Activated naive CD8-positive, alpha-beta T cell treated with anti-CD3 and anti-CD28 coated beads, Interleukin-2, amount 50 U/mL, for 24 hours (primary cell): Measurements from ENCODE around the gene DRAP1.

Experiments
- ATAC-seq: fragments of 150-1000 bp; cut with Tn5 transposase; one replicate; pipeline ENCODE4 v1.10.0; 2021
- DNase-seq: peaks from one replicate; pipeline ENCODE4 v3.0.0; 2021
- H3K27ac Mint-ChIP-seq: one replicate; pipeline ENCODE4 v1.8.0; 2021; ENCODE audit warnings: mild to moderate bottlenecking, mixed read lengths
- H3K27me3 Mint-ChIP-seq: one replicate; pipeline ENCODE4 v1.8.0; 2021; ENCODE audit warnings: mixed read lengths
- H3K36me3 Mint-ChIP-seq: one replicate; pipeline ENCODE4 v1.8.0; 2021; ENCODE audit warnings: low read depth, mixed read lengths
- H3K4me1 Mint-ChIP-seq: one replicate; pipeline ENCODE4 v1.8.0; 2021; ENCODE audit warnings: mixed read lengths
- H3K4me3 Mint-ChIP-seq: one replicate; pipeline ENCODE4 v1.8.0; 2021; ENCODE audit warnings: mild to moderate bottlenecking, moderate library complexity, mixed read lengths
- H3K9me3 Mint-ChIP-seq: one replicate; pipeline ENCODE4 v1.8.0; 2021; ENCODE audit warnings: mixed read lengths

The DRAP1 gene

DNA sequence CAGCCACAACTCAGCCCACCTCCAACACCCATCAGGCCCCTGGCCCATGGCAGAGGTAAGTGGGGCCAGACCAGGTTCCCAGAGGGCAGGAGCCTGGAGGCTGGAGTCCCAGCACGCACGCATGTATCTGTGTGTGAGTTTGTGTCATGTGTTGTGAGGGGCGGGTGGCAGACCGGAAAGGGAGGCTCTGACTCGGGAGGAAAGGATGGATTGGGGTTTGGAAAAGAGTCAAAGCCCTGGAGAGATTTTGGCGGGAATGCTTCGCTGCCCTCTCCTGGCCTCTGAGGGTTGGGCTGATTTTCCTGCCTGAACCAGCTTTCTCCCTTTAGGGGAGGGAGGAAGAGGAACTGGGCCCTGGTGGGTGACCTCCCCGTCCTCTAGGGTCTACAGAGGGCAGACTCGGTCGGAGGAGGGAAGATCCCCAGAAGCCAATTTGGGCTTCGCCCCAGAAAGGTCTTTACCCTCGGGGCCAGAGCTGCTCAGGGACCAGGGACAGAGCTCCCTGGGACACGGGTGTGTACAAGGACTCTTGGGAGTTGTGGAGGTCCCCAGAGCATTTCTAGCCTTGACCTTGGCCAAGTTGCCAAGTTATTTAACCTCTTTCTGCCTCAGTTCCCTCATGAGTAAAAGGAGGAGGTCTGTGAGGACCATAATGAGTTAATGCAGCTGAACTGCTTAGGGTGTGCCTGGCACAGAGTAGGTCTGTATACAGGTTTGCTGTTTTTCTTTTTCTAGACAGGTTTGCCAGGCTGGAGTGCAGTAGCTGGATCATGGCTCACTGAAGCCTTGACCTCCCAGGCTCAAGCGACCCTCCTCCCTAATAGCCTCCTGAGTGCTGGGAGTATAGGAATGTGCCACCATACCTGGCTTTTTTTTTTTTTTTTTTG lies 7.3 kb upstream of the DRAP1 start:
- Mint-ChIP-seq H3K4me1 (peaks cover 37% of the 10 kb centered on the region), H3K27ac (peak overlapping the region; percentile 54), H3K4me3 (no peak overlapping the region), H3K36me3 (no peaks in the 10 kb centered on the region), H3K9me3 (no peaks in the 10 kb centered on the region), H3K27me3 (no peaks in the 10 kb centered on the region)
- no peak for DNase-seq
- ATAC-seq, result no peak

DNA sequence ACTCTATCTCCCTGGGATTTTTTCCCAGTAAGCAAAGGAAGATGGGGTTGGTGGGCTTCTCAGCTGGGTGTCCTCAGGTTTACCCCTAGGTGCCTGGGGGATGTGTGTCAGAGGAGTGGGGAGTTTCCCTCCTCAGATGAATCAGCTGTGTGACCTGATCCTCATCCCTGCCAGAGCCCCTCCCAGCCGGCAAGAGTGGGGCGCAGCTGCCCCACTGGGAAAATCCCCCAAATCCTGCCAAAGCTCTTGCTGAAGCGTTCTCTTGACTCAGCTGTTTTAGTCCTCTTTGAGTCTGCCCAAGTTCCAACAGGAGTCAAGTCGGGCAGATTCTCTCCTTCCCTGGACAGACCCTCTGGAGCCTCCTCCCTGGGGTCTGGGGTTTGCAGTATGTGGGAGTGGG lies 6.4 kb upstream of the DRAP1 start:
- Mint-ChIP-seq H3K36me3 (no peaks in the 10 kb centered on the region), H3K4me1 (peaks cover 41% of the 10 kb centered on the region), H3K27me3 (no peaks in the 10 kb centered on the region), H3K4me3 (no peak overlapping the region), H3K27ac (no peak overlapping the region), H3K9me3 (no peaks in the 10 kb centered on the region)
- ATAC-seq (peak; percentile 56), DNase-seq (no peak)

- Mint-ChIP-seq H3K36me3 (no peaks in the 10 kb centered on the region), H3K9me3 (no peaks in the 10 kb centered on the region), H3K27me3 (no peaks in the 10 kb centered on the region), H3K4me1 (peaks cover 41% of the 10 kb centered on the region), H3K27ac (no peak overlapping the region), H3K4me3 (no peak overlapping the region)
- DNase-seq, result no peak
- ATAC-seq, result no peak
Measured at GRCh38 chr11:65915101-65915820, 4.0 kb upstream of the DRAP1 start.

- no peak overlapping the region for H3K27ac Mint-ChIP-seq
Measured at GRCh38 chr11:65915821-65916251, 3.4 kb upstream of the DRAP1 start.

GRCh38 chr11:65916391-65916790 lies 2.8 kb upstream of the DRAP1 start:
- H3K27ac Mint-ChIP-seq, result no peak overlapping the region

More at GRCh38 chr11:65915821-65916251, 3.4 kb upstream of the DRAP1 start:
- H3K36me3 Mint-ChIP-seq, result no peaks in the 10 kb centered on the region
- ATAC-seq, result no peak
- no peak for DNase-seq
- H3K9me3 Mint-ChIP-seq, result no peaks in the 10 kb centered on the region
- peaks cover 47% of the 10 kb centered on the region for H3K4me1 Mint-ChIP-seq
- H3K4me3 Mint-ChIP-seq, result no peak overlapping the region
- no peaks in the 10 kb centered on the region for H3K27me3 Mint-ChIP-seq

GRCh38 chr11:65917077-65917433 lies 2.2 kb upstream of the DRAP1 start:
- peak overlapping the region; percentile 60 for H3K27ac Mint-ChIP-seq
- H3K27me3 Mint-ChIP-seq, result no peaks in the 10 kb centered on the region
- H3K4me1 Mint-ChIP-seq, result peaks cover 49% of the 10 kb centered on the region
- peak overlapping the region; percentile 61 for H3K4me3 Mint-ChIP-seq
- no peak for ATAC-seq
- no peak for DNase-seq
- H3K9me3 Mint-ChIP-seq, result no peaks in the 10 kb centered on the region
- peaks cover under 1% of the 10 kb centered on the region for H3K36me3 Mint-ChIP-seq

More at GRCh38 chr11:65916391-65916790, 2.8 kb upstream of the DRAP1 start:
- peaks cover 48% of the 10 kb centered on the region for H3K4me1 Mint-ChIP-seq
- no peaks in the 10 kb centered on the region for H3K36me3 Mint-ChIP-seq
- H3K27me3 Mint-ChIP-seq, result no peaks in the 10 kb centered on the region
- no peaks in the 10 kb centered on the region for H3K9me3 Mint-ChIP-seq
- DNase-seq (no peak), ATAC-seq (no peak)
- no peak overlapping the region for H3K4me3 Mint-ChIP-seq

DNA sequence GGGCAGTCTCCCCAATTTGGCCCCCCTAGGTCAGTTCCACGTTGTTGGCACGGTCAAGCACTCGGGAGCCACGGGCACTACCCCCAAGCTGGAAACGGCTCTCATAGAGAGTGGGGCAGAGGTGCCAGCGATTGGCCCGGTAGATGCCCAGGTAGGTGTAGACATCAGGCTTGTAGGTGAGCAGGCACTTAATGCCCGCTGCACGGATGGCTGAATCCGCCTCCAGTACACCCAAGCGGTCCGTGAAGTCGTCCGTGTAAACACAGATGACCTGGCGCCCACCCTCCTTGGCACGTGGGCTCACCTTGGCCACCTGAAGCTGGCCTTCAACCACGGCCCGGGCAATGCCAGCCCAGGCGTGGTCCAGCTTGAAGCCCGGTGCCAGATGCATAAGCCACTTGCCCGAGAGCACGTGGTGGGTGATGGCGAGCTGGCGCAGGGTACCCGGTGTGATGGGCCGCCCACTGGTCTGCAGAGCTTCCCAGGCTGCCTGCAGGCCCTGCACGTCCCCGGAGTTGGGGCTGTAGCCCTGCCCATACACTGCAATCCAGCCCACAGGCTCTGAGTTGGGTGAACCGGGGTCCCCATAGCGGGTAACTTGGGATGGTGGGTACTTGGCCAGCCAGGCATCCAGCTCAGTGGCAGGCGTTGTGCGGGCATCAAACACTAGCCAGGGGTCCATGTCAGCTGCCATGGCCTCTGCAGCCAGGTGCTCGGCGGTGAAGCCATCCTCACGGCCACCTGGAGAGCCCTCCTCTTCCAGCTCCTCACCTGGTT lies 1.6 kb upstream of the DRAP1 start:
- Mint-ChIP-seq H3K36me3 (peaks cover 6% of the 10 kb centered on the region), H3K4me1 (peaks cover 50% of the 10 kb centered on the region), H3K9me3 (no peaks in the 10 kb centered on the region), H3K4me3 (peak overlapping the region; percentile 90), H3K27ac (peak overlapping the region; percentile 78), H3K27me3 (no peaks in the 10 kb centered on the region)
- ATAC-seq (no peak), DNase-seq (no peak)

DNA sequence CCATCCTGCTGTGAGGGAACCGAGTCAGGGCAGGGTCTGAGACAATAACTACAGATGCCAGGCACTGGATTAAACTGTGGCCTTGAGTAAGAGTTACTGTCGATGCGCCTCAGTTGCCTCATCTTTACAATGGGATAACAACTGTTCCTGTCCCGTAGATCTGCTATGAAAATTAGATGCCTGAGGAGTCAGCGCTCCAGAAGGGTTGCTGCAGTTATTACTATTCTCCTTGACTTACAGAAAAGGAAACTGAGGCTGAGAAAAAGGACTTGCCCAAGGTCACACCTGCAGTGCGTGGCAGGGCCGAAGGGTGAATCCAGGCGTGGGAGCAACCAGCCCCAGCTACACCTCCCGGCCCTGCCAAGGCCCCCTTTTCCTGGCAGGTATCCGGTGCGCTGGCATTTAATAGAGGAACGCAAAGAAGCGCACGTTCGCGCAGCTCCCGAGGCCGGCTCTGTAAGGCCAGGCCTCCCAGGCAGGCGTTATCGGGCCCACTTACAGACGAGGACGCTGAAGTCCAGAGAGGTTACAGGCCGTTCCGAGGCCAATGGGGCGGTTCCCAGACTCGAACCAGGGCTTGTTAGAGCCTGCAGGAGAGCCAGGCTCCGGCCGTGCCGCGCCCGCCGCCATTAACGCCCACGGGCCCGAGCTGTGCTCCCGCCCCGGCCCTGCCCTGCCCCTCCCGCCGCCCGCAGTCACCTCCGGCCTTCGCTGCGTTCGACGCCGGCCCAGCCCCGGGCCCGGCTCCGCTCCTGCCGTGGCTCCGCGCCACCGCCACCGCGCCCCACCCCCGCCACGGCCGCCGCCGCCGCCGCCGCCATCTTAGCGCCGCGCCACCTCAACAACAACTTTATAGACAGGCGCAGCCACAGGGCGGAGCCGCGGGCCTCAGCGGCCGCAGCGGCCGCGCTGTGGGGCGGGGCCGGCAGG lies 750 bp upstream of the DRAP1 start, which contains the start of gene C11orf68:
C11orf68 (minus strand) TSS at position 852 of the 930 bp plus-strand sequence; CDS start at position 821, 31 bp downstream.
- Mint-ChIP-seq H3K27me3 (no peaks in the 10 kb centered on the region), H3K36me3 (peaks cover 8% of the 10 kb centered on the region), H3K27ac (peak within 1 kb of the TSS; percentile 87), H3K9me3 (no peaks in the 10 kb centered on the region), H3K4me1 (peaks cover 49% of the 10 kb centered on the region), H3K4me3 (peak within 1 kb of the TSS; percentile 90)
- DNase-seq (no peak), ATAC-seq (peak; percentile 59)

GRCh38 chr11:65919573-65920371 lies 546 bp downstream of the DRAP1 start:
- no peaks in the 10 kb centered on the region for H3K9me3 Mint-ChIP-seq
- H3K36me3 Mint-ChIP-seq, result peaks cover 8% of the 10 kb centered on the region
- ATAC-seq (peak; percentile 44), DNase-seq (peak; percentile 53)
- H3K4me3 Mint-ChIP-seq, result peak overlapping the region; percentile 90
- H3K27me3 Mint-ChIP-seq, result no peaks in the 10 kb centered on the region
- H3K27ac Mint-ChIP-seq, result peak overlapping the region; percentile 87
- peaks cover 45% of the 10 kb centered on the region for H3K4me1 Mint-ChIP-seq

DNA sequence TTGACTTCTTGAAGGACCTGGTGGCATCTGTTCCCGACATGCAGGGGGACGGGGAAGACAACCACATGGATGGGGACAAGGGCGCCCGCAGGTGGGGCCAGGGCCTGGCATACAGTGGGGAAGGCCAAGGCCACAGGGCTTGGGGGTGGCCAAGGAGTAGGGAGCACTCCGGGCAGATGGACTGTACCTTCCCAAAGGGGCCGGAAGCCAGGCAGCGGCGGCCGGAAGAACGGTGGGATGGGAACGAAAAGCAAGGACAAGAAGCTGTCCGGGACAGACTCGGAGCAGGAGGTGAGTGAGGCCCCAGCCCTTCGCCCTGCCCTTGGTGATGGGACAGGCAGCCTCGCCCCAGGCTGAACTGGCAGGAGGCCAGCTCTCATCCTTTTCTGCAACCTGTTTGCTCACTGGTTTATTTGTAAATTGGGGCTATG lies 1.2 kb downstream of the DRAP1 start:
- peaks cover 8% of the 10 kb centered on the region for H3K36me3 Mint-ChIP-seq
- H3K4me3 Mint-ChIP-seq, result peak overlapping the region; percentile 90
- H3K9me3 Mint-ChIP-seq, result no peaks in the 10 kb centered on the region
- no peak for DNase-seq
- H3K27ac Mint-ChIP-seq, result peak overlapping the region; percentile 87
- no peak for ATAC-seq
- H3K4me1 Mint-ChIP-seq, result peaks cover 39% of the 10 kb centered on the region
- no peaks in the 10 kb centered on the region for H3K27me3 Mint-ChIP-seq

GRCh38 chr11:65921033-65921555 lies 1.9 kb downstream of the DRAP1 start:
- Mint-ChIP-seq H3K27ac (no peak overlapping the region), H3K27me3 (no peaks in the 10 kb centered on the region), H3K36me3 (peaks cover 8% of the 10 kb centered on the region), H3K9me3 (no peaks in the 10 kb centered on the region), H3K4me3 (peak overlapping the region; percentile 90), H3K4me1 (peaks cover 35% of the 10 kb centered on the region)
- DNase-seq, result no peak
- no peak for ATAC-seq

DNA sequence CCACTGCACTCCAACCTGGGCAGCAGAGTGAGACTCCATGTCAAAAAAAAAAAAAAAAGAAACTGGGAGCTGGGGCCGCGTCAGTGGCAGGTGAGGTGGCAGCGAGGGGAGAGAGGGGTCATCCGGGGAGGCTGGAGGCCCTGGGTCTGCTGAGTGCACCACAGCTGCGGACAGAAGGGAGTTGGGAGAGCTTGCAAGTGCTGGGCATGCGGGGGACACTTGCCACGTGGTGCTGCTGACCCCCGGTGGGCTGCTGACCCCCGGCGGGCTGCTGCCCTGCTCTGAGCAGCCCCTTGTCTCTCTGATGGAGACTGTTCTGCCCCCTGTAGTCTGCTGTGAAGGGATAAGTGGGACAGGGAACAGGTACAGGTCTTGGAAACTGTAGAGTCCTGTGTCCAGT lies 2.6 kb downstream of the DRAP1 start:
- Mint-ChIP-seq H3K4me3 (no peak overlapping the region), H3K9me3 (no peaks in the 10 kb centered on the region), H3K4me1 (peaks cover 27% of the 10 kb centered on the region), H3K27ac (no peak overlapping the region), H3K36me3 (peaks cover 8% of the 10 kb centered on the region), H3K27me3 (no peaks in the 10 kb centered on the region)
- no peak for DNase-seq
- ATAC-seq, result no peak

GRCh38 chr11:65922565-65922964 lies 3.3 kb downstream of the DRAP1 start:
- H3K36me3 Mint-ChIP-seq, result peaks cover 8% of the 10 kb centered on the region
- ATAC-seq, result no peak
- DNase-seq, result no peak
- H3K4me3 Mint-ChIP-seq, result no peak overlapping the region
- peaks cover 28% of the 10 kb centered on the region for H3K4me1 Mint-ChIP-seq
- no peaks in the 10 kb centered on the region for H3K27me3 Mint-ChIP-seq
- no peaks in the 10 kb centered on the region for H3K9me3 Mint-ChIP-seq
- no peak overlapping the region for H3K27ac Mint-ChIP-seq
